Body of pancreas (tissue), 4 donors: ENCODE measurements around the gene THTPA. TPM values are rescaled to one million over a fixed set of nuclear protein-coding genes. Genes with fewer than 3 reads are reported as not detected.

ENCODE experiments used
- ATAC-seq: fragments of 150-250 bp; one replicate; pipeline ENCODE4 v1.9.1; 2016
- DNase-seq, 4 donors: peaks; one replicate each; pipeline ENCODE4 v3.0.0-alpha.2; 2019
- H3K27ac ChIP-seq, 4 donors: fragments of 200-600 bp; sonication (generic); 1 replicate in 3 of 4; 2 replicates in 1 of 4; pipeline versions ENCODE4 v1.5.1 to v1.6.1; 2016 to 2019; ENCODE audit warnings: mild to moderate bottlenecking in 1 of 4, mixed read lengths in 1 of 4, moderate library complexity in 1 of 4
- H3K27me3 ChIP-seq, 2 donors: fragments of 200-600 bp; sonication (generic); one replicate each; pipeline ENCODE4 v1.6.0; 2016; ENCODE audit warnings: mild to moderate bottlenecking in 1 of 2
- H3K36me3 ChIP-seq, 2 donors: fragments of 200-600 bp; sonication (generic); replicated peaks in 1 of 2; 2 replicates each; pipeline ENCODE4 v1.5.1; 2016; ENCODE audit warnings: low read depth in 2 of 2; ENCODE audit not compliant: insufficient read depth in 1 of 2
- H3K4me1 ChIP-seq: fragments of 200-600 bp; sonication (generic); one replicate; pipeline ENCODE4 v1.6.0; 2016
- H3K4me3 ChIP-seq, 2 donors: fragments of 200-600 bp; sonication (generic); 1 replicate in 1 of 2; 2 replicates in 1 of 2; pipeline ENCODE4 v1.5.1; 2016 to 2019
- H3K9me3 ChIP-seq, 3 donors: fragments of 200-600 bp; sonication (generic); 1 replicate in 2 of 3; 2 replicates in 1 of 3; pipeline ENCODE4 v1.5.1; 2016
- CTCF ChIP-seq, 7 experiments: fragments of 450-650 bp in 4 of 7; fragments of 200-600 bp in 3 of 7; sonication (generic) in 3 of 7; IDR thresholded peaks; one replicate each; pipeline ENCODE4 v1.5.1; 2016 to 2019; ENCODE audit warnings: antibody characterized with exemption in 7 of 7
- POLR2A ChIP-seq, 3 donors: fragments of 450-650 bp; IDR thresholded peaks; one replicate each; pipeline ENCODE4 v1.6.1; 2016; ENCODE audit warnings: antibody characterized with exemption in 3 of 3, mild to moderate bottlenecking in 2 of 3
- WGBS, 2 donors: methylation state at CpG; one replicate each; pipeline ENCODE4 v1.1.5; 2017; 5-methylcytosine and 5-hydroxymethylcytosine counted together
- intact Hi-C: fragments of 100-400 bp; cut with DNase I; formaldehyde crosslinking; loops from one replicate; pipeline ENCODE4 v1.15.1; 2023
- total RNA-seq, 2 donors: library from RNA; depleted of rRNA; stranded (reverse); fragments of >200 nt; gene quantifications; one replicate each; pipeline ENCODE4 v1.1.0, GENCODE V29; 2016

The THTPA gene, protein sequence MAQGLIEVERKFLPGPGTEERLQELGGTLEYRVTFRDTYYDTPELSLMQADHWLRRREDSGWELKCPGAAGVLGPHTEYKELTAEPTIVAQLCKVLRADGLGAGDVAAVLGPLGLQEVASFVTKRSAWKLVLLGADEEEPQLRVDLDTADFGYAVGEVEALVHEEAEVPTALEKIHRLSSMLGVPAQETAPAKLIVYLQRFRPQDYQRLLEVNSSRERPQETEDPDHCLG
- total RNA-seq: 10 to 100 TPM; 11.7 to 43.2 TPM

DNA sequence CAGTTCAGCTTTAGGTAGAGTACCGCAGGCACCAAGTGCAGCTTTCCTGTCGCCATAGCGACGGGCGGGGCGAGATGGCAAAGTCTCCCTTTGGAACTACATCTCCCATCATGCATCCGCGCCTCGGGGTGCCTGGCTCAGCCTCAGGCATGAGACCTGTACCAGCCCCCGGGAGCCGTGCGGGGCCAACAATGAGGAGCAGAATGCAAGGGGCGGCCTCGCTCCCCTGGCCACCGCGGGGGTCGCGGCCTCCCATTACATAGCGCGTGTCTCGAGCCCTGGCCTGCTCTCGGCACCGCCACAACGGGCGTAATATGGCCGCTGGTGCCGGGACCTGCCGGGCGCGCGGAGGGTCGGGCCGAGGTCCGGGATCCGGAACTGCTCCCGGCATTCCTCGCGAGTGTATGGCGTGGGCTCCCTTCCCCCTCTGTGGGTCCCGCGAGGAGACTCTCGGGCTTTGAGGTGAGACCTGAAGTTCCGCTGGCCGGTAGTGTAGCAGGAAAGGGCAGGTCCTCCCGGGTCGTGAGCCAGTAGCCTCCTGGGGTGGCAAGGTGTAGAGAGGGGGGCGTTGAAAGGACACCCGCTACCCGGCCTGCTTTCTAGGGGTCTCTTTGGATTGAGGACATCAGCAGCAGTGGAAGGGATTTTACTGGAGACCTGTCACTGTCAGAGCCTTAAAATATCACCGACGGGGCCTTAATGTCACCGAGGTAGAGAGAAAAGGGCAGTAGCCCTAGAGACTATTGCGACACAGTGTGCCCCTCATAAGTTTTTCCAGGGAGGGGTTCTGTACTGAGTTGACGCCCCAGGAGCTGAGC, at the start of gene THTPA:
Gene THTPA (plus strand): TSS at position 390 of the 818 bp plus-strand sequence. CDS start 487 bp downstream, outside the sequence.
- no peaks in the 10 kb centered on the region for H3K27me3 ChIP-seq
- H3K4me1 ChIP-seq: peaks cover 26% of the 10 kb centered on the region
- H3K36me3 ChIP-seq: peaks cover 0 to 6% of the 10 kb centered on the region in 2 donors
- H3K27ac ChIP-seq: peak within 1 kb of the TSS; percentile 89 to 98 (median 94)
- intact Hi-C loops: loop anchor here (5.0 kb wide), 1 partner anchor 84 kb away; no protein-coding TSS in a partner anchor
- DNase-seq (peak; percentile 92 to 95 (median 94)), ATAC-seq (peak; percentile 85)
- no peaks in the 10 kb centered on the region for H3K9me3 ChIP-seq
- 0% methylated on average over 13 to 54 of the region's 54 CpGs for WGBS, 2 donors
- H3K4me3 ChIP-seq: peak within 1 kb of the TSS; percentile 59 to 72
- TF ChIP-seq POLR2A (IDR thresholded peaks at IDR 0.05) (peak; percentile 31 to 78 (median 75)), CTCF (IDR thresholded peaks at IDR 0.05) (no peak)

GRCh38 chr14:23512156-23512555, 43.9 kb upstream of the THTPA start:
- intact Hi-C loops: no loop called here
- DNase-seq (no peak), ATAC-seq (no peak)
- Histone ChIP-seq H3K9me3 (no peaks in the 10 kb centered on the region), H3K4me1 (no peaks in the 10 kb centered on the region), H3K4me3 (no peak overlapping the region), H3K36me3 (no peaks in the 10 kb centered on the region), H3K27me3 (no peaks in the 10 kb centered on the region), H3K27ac (no peak overlapping the region)
- 57 to 66% methylated on average over 13 of the region's 13 CpGs for WGBS, 2 donors
- TF ChIP-seq POLR2A (IDR thresholded peaks at IDR 0.05) (no peak), CTCF (IDR thresholded peaks at IDR 0.05) (no peak)

GRCh38 chr14:23513005-23513817, 42.9 kb upstream of the THTPA start:
- peak; percentile 33 for ATAC-seq
- Histone ChIP-seq H3K27me3 (no peaks in the 10 kb centered on the region), H3K4me3 (no peak overlapping the region), H3K36me3 (no peaks in the 10 kb centered on the region), H3K4me1 (no peaks in the 10 kb centered on the region), H3K27ac (no peak overlapping the region), H3K9me3 (no peaks in the 10 kb centered on the region)
- WGBS, 2 donors: 81 to 86% methylated on average over 20 to 24 of the region's 25 CpGs
- no peak for DNase-seq
- TF ChIP-seq CTCF (IDR thresholded peaks at IDR 0.05) (no peak), POLR2A (IDR thresholded peaks at IDR 0.05) (no peak)
- intact Hi-C loops: no loop called here

DNA sequence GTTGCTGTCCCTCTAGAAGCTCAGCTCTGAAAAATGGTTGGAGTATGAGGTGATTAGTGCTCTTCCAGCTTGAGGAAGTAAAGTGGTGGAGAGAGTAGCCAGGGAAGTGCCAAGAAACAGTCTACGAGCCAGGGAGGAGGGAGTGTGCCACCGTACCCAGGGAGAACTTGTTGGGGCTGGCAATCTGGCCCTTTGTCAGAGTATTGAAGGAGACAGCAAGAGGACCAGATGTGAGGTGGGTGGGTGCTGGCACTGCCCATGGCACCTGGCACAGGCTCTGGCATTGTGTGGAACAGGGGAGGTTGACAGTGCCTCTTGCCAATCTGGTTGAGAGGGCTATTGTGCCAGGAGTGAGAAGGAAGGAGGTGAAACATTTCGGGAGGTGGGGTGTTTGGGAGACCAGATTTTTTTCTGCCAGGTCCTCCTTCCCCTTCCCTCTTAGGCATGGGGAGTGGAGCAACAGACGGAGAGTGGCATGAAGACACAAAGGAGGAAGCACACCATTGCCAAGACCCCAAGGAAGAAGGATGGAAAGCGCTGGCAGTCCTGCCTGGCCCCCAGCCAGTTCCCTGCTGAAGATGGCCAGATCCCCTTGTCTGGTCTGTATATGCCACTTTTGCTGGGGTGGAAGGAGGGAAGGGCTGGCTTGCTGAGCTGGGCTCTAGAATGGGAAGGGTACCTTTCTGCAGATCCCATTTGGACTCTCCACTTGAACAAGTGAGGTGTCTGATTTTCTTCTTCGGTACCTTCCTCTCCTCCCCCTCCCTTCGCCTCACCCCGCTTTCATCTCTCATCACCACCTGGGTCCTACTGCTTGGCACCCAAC, 42.0 kb upstream of the THTPA start:
- TF ChIP-seq CTCF (IDR thresholded peaks at IDR 0.05) (no peak), POLR2A (IDR thresholded peaks at IDR 0.05) (no peak)
- Histone ChIP-seq H3K27me3 (no peaks in the 10 kb centered on the region), H3K36me3 (no peaks in the 10 kb centered on the region), H3K4me1 (no peaks in the 10 kb centered on the region), H3K27ac (no peak overlapping the region), H3K4me3 (no peak overlapping the region), H3K9me3 (no peaks in the 10 kb centered on the region)
- WGBS, 2 donors: 84 to 90% methylated on average over 8 of the region's 8 CpGs
- intact Hi-C loops: no loop called here
- DNase-seq (no peak), ATAC-seq (no peak)
